GM21825 (cell line): ENCODE results near the gene CYP2U1.
A peak's percentile ranks its signal among the peaks of the same experiment; 100 is the strongest.

Experiments
- ATAC-seq: cut with Tn5 transposase; IDR thresholded peaks from one replicate; pipeline ENCODE4 v1.9.1; 2021; ENCODE audit warnings: mild to moderate bottlenecking, moderate library complexity; ENCODE audit not compliant: unreplicated experiment

The CYP2U1 gene

DNA sequence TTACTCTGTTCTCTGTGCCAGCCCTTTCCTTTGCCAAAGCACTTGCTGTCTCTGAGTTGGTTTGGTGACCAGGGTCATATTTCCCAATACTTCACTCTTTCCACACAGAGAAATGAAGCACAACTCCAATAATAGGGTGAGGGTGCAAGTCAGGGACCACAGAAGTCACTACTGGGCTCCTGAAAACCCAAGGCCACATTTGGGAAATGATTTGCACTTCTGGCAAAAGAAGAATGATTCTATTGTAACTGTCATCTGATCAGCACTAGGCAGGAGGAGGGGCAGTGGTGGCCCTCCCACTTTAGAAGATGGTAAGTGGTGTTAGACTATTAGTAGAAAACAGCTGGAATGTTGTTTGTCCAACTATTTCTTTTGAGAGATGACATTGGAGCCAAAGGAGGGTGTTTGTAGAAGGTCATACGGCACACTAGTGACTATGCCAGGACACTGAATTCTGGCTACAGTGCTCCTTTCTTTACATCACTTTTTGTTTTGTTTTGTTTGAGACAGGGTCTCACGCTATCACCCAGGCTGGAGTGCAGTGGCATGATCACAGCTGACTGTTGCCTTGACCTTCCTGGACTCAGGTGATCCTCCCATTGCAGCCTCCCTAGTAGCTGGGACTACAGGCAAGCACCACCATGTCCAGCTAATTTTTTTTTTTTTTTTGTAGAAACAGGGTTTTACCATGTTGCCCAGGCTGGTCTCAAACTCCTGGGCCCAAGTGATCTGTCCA is 47.5 kb downstream of the CYP2U1 start:
- no peak for ATAC-seq

DNA sequence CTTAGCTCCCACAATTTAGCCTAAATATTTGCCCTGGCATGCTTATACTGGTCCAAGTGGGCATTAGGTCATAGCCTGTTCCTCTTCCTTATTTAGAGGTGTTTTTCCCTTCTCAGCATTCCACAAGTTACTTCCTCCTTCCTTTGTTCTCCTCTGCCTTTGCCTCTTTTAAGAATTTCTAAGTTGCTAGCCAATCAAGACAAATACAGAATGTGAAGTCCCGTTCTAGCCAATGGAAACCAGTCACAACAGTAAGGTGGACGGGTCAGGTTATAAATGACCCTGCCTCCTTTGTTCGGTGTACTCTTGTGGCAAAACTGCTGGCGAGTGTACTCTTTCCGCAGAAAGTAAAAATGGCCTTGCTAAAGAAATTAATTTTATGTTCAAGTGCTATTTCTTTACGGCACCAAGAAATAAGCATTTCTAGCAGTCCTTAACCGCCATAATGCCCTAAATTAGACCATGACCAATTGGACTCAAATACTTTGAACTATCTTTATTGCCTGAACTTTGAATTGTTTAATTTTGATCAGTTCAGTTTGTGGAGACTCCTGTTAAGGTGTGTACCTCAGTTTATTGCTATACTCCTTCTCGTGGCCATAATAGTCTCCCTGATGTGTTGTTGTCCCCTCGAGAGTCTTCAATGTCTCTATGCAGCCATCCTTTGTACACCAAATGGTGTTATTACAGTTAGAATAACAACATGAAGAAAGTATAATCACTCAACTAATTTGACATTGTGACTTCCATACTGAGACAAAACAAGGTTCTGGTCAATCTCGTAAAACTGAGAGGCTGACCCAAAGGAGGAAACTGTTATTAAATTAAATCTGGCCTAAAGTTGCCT is 56.8 kb downstream of the CYP2U1 start:
- no peak for ATAC-seq

DNA sequence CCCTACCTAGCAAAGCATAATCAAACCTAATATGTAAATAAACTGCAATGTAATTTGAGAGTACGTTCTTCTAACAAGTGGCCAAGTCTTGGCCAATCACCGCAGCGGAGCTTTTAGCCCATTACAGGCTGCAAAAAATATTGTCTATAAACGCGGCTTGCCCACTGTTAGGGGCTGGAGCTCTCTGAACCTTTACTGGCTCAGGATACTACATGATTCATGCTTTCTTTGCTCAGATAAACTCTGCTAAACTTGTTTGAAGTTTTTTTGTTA is 57.4 kb downstream of the CYP2U1 start:
- ATAC-seq, result no peak

DNA sequence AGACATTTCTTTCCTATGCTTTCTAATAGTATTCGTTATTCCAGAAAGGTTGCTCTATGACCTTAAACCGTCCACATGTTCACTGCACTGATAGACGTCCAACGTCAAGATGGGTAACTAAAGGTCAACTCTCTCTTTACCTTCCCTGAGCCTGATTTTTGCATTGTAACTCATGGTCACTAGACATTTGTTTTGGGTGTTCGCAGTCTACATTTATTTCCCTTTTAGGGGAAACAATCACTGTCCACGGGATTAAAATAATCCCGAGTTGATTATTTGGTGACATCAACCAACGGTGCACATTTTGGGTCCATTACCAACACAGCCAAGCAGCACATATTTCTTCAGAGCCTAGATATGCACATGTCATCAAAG is 57.8 kb downstream of the CYP2U1 start:
- ATAC-seq, result no peak

DNA sequence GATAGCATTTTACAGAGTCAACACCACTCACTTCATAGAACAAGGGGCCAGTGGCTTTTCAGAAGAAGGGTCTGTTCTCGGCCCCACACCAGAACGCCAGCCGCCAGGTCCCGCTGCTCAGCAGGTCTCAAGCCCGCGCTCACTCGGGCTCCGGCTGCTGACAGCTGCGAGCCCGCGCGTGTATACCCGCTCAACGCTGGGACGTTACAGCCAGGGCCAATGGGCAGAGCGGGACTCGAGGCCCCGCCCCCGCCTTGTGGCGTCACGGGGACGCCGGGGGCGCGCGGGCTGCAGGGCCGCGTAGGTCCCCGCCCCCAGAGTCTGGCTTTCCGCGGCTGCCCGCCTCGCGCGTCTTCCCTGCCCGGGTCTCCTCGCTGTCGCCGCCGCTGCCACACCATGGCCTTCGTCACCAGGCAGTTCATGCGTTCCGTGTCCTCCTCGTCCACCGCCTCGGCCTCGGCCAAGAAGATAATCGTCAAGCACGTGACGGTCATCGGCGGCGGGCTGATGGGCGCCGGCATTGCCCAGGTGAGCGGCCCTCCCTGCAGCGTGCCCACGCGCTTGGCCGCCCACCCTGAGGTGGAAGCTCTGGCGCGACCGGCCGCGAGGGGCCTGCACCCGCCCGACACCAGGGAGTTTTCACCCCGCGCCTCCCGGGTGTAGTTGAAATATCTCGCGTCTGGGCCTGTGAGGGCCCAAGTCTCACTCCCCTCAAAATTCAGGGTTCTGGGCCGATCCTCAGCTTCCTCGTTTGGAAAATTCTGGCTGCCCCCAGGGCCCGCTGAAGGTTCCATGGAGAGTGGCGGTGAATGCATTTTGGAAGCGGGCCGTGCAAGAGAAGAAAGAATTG is 58.4 kb downstream of the CYP2U1 start, which contains the start of gene HADH:
Gene HADH, plus strand, starts transcription at position 353 of the 850 bp plus-strand sequence. Its CDS starts 44 bp downstream, at position 397.
- peak; percentile 96 for ATAC-seq

DNA sequence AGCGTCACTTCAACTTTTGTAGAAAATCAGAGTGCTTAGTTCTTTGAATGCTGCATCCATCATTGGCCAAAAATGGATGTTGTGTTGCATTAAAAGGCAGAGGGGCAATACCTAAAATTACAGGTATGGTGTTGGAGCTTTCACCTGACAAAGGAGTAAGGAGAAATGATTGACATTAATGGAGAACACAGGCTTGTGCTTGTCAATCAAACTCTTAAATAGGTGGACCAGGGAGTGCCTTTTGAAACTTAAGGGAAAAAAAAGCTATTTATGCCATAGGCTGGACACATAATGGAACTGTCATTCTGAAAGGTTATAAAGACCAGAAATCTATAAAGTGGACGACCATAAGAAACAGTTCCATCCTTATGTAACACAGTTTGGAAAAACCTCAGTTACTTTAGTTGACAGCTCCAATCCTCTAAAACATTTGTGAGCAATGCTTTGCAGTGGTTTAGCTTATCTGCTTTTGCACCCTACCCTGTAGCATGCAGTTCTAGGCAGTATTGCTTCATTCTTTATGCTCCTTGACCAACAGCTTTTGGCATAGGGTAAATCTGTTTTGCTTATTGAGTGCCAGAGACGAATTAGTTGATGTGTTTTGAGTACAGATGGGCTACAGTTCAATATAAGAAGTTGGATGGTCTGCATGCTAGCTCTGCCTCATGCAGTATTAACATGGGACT is 60.7 kb downstream of the CYP2U1 start:
- no peak for ATAC-seq

DNA sequence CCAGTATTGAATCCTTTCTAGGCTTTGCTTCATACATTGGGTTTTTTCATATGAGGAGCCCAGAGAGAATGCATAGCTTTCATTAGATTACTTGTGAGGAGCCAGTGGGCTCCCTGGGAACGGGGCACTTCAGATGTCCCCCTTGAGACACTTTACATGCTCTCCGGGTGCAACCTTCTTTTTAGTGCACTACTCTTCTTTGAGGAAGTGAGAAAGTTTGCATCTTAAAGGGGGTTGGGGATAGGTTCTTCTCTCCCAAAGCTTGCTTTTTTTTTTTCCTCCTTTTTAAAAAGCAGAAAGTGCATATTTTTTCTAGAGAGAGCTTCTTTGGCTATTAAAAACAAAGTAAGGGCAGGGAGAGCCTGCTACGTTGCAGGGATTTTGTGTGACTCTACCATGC is 62.6 kb downstream of the CYP2U1 start:
- peak; percentile 46 for ATAC-seq

DNA sequence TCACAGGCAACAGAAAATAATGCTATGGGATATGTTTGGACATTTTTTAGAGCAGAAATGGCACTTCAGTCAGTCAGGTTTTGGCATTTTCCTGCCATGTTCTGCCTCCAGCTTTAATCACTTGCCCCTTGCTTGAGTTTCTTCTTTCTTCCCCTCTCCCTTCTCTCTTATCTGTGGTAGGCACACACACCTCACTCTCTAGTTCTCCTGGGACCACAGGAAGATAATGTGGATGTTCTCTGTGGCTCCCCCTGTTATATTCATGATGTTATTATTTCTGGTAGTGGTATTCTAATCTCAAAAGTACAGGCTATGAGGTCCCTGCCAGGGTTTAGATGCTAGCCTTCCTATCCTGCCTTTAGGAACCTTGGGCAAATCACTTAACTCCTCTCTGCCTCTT is 63.5 kb downstream of the CYP2U1 start:
- ATAC-seq, result no peak

DNA sequence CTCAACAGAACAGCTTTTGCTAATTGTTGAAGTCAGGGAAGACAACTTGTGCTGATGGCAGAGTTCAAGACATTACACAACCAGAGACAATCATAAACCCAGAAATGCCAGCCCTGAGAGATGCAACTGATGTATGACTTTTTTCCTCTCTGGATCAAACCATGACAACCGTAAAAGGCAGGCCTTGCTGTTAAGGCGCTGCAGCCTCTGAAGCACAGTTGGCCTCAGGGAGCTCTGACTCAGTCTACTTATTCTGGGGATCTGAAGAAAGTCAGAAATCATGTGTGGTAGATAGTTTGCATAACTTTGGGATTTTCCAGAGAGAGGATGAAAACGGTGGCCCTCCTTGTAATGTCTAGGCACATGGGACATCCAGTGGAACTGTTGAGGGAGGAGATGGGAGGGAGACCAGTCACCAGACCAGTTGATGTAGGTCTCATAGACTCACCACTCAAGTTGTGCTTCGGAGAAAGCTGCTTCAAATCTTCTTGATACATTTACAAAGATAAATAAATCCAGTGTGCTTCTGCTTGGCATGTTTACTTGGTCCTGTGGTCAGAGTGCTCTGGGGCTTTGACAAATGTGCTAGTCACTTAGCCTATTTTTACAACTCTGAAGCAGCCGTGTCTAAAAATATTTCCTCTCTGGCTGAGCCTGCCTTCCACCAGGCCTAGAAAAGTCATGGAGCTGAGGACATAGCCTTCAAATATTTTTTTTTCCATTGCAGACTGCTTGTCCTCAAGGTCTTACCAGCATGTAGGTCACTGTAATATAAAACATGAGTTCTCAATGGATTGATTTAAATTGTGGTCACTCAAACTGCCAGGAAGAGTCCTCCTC is 65.8 kb downstream of the CYP2U1 start:
- ATAC-seq, result no peak

DNA sequence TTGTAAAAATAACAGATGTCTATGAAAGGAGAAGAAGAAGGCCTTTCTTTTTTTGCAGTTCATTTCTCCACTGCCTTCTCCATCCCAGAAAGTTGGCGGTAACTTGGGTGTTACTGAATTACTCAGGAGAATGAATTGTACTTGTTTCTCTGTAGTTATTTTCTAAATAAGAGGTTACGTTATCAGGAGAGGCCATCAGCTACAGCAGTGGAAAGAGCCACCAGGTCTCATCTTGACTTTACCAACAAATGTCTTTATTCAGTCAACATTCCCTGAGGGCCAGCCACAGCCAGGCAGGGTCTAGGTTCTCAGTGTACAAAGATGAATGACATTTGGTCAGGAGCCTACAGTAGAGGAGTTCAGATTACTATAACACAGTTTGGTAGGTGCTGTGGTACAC is 66.4 kb downstream of the CYP2U1 start:
- no peak for ATAC-seq

DNA sequence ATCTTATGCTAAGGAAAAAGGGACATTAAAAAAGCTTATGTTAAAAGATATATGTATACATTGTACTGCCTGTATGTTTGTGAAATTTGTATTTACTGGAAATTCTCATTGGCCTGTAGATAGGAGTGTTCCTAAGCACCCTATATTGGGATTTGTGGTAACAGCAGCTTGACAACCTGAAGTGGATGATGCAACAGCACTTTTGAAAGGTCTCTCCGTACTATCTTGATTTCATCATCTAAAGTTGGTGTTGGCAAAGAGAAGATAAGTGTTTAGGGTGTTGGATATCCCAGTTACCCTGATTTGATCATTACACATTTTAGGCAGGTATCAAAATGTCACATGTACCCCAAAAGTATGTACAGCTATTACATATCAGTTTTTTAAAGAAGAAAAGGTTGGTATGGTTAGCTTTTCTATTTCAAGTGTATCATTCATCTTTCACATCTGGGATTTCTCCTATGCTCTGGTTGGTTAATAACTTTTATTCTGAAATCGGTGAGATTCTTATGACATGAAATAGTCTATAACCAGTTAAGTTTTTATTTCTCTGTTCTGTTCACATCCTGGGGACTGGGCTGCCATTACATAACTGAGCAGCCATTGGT is 68.7 kb downstream of the CYP2U1 start:
- ATAC-seq, result no peak

DNA sequence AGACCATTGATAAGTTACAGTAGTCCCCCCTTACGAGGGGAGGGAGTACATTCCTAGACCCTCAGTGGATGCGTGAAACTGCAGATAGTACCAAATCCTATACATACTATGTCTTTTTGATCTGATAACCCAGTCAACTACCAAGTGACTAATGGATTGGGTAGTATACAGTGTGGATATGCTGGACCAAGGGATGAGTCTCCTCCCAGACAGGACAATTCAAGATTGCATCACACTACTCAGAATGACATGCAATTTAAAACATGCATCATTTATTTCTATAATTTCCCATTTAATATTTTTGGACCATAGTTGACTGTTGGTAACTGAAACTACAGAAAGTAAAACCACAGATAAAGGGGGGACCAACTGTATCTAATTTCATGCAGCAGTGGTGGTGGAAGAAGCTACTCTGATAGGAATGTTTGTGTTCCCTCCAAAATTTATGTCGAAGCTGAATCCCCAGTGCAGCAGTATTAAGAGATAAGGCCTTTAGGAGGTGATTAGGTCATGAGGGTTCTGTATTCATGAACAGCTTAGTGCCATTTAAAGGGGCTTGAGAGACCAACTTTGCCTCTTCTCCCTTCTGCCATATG is 70.3 kb downstream of the CYP2U1 start:
- no peak for ATAC-seq
